HFF-Myc (cell line): ENCODE measurements around the gene CYP2U1.
"Not testable (repeated sequence)": the region's sequence is repeated elsewhere in the genome, so short reads cannot be mapped to it uniquely, and the experiment has no call there.

Experiments used
- DNase-seq: peaks from one replicate; pipeline ENCODE4 v3.0.0-alpha.2; 2011; ENCODE audit warnings: low read depth; ENCODE audit errors: extremely low read depth
- H3K4me3 ChIP-seq: replicated peaks from 2 replicates; pipeline ENCODE4 v1.5.1; 2011; ENCODE audit warnings: low read depth, mild to moderate bottlenecking, control low read depth, low read length
- CTCF ChIP-seq: IDR thresholded peaks from 2 replicates; pipeline ENCODE4 v1.5.1; 2012; ENCODE audit warnings: mild to moderate bottlenecking, low read depth, low read length, control low read depth; ENCODE audit errors: missing control alignments

The CYP2U1 gene

GRCh38 chr4:107916623-107917022 lies 14.7 kb upstream of the CYP2U1 start:
- no peak for DNase-seq
- no peak for TF ChIP-seq CTCF
- H3K4me3 ChIP-seq = no peak overlapping the region

GRCh38 chr4:107917500-107917899 lies 13.8 kb upstream of the CYP2U1 start:
- no peak overlapping the region for H3K4me3 ChIP-seq
- no peak for TF ChIP-seq CTCF
- DNase-seq = no peak

- no peak for DNase-seq
- TF ChIP-seq CTCF = no peak
- H3K4me3 ChIP-seq = no peak overlapping the region
Measured at GRCh38 chr4:107922486-107923473, 8.6 kb upstream of the CYP2U1 start.

GRCh38 chr4:107925713-107926112 lies 5.6 kb upstream of the CYP2U1 start:
- H3K4me3 ChIP-seq, DNase-seq: not testable (repeated sequence)

- not testable (repeated sequence) for H3K4me3 ChIP-seq, DNase-seq
Measured at GRCh38 chr4:107926875-107927274, 4.5 kb upstream of the CYP2U1 start.

GRCh38 chr4:107931775-107932321 lies 499 bp downstream of the CYP2U1 start:
- no peak for DNase-seq
- TF ChIP-seq CTCF = no peak
- H3K4me3 ChIP-seq = peak overlapping the region; percentile 75

GRCh38 chr4:107935246-107935645 lies 3.9 kb downstream of the CYP2U1 start:
- H3K4me3 ChIP-seq = no peak overlapping the region
- TF ChIP-seq CTCF = no peak
- DNase-seq = no peak
